SK-N-SH (cell line): ENCODE results near the gene TES. TPM values are rescaled to one million over a fixed set of nuclear protein-coding genes. Genes with fewer than 3 reads are reported as not detected.
A peak's percentile ranks its signal among the peaks of the same experiment; 100 is the strongest.

Experiments used
- CTCF ChIA-PET: fragments of 300-600, 350-600 bp; formaldehyde crosslinking; extraction: SDS; loops from one replicate; lab custom pipeline; 2021; lab: Yijun Ruan, JAX
- POLR2A ChIA-PET: fragments of 350-600 bp; sonication (Branson Sonifier 250); formaldehyde crosslinking; extraction: SDS; loops from one replicate; lab custom pipeline; 2020; ENCODE audit warnings: antibody characterized with exemption, inconsistent platforms; lab: Yijun Ruan, JAX
- DNase-seq: peaks from one replicate; pipeline ENCODE4 v3.0.0; 2012
- H2AFZ ChIP-seq: fragments of 200-600 bp; sonication (generic); 2 replicates; pipeline ENCODE4 v1.8.1; 2016; ENCODE audit warnings: antibody characterized with exemption, mild to moderate bottlenecking, low read depth
- H3F3A ChIP-seq: fragments of 200-600 bp; sonication (generic); replicated peaks from 2 replicates; pipeline ENCODE3; 2016; ENCODE audit warnings: antibody characterized with exemption, mild to moderate bottlenecking; ENCODE audit not compliant: insufficient read depth
- H3K27ac ChIP-seq, 2 experiments: fragments of 200-500 bp in 1 of 2; fragments of 200-600 bp in 1 of 2; sonication (Bioruptor generic) in 1 of 2; sonication (generic), shearing (Covaris generic) in 1 of 2; 2 replicates each; pipeline versions ENCODE4 v1.5.1 to v1.6.1; 2014 to 2016; ENCODE audit warnings: low read depth in 2 of 2, inconsistent platforms in 1 of 2, low read length in 1 of 2, mild to moderate bottlenecking in 1 of 2, mixed read lengths in 1 of 2
- H3K27me3 ChIP-seq: fragments of 200-600 bp; sonication (generic), shearing (Covaris generic); 2 replicates; pipeline ENCODE4 v1.6.1; 2016; ENCODE audit warnings: mixed run types; ENCODE audit not compliant: insufficient read depth
- H3K36me3 ChIP-seq, 2 experiments: fragments of 200-500 bp in 1 of 2; fragments of 200-600 bp in 1 of 2; sonication (Bioruptor generic) in 1 of 2; sonication (generic) in 1 of 2; replicated peaks in 1 of 2; 2 replicates each; pipeline versions ENCODE3 to v1.5.1; 2014 to 2016; ENCODE audit warnings: low read length in 1 of 2, mild to moderate bottlenecking in 1 of 2; ENCODE audit not compliant: insufficient read depth in 2 of 2, control insufficient read depth in 1 of 2
- H3K4me1 ChIP-seq, 2 experiments: fragments of 200-500 bp in 1 of 2; fragments of 200-600 bp in 1 of 2; sonication (Bioruptor generic) in 1 of 2; sonication (generic), shearing (Covaris generic) in 1 of 2; 2 replicates each; pipeline versions ENCODE4 v1.5.1 to v1.6.1; 2014 to 2016; ENCODE audit warnings: low read depth in 1 of 2, low read length in 1 of 2, mixed run types in 1 of 2; ENCODE audit not compliant: insufficient read depth in 2 of 2, control insufficient read depth in 1 of 2
- H3K4me2 ChIP-seq: fragments of 200-600 bp; sonication (generic), shearing (Covaris generic); 2 replicates; pipeline ENCODE4 v1.6.1; 2017; ENCODE audit warnings: mixed run types
- H3K4me3 ChIP-seq, 2 experiments: fragments of 200-500 bp in 1 of 2; fragments of 200-600 bp in 1 of 2; sonication (Bioruptor generic) in 1 of 2; sonication (generic), shearing (Covaris generic) in 1 of 2; 2 replicates each; pipeline versions ENCODE4 v1.5.1 to v1.8.1; 2014 to 2016; ENCODE audit warnings: low read depth in 2 of 2, inconsistent platforms in 1 of 2, low read length in 1 of 2, mild to moderate bottlenecking in 1 of 2, mixed read lengths in 1 of 2, moderate library complexity in 1 of 2
- H3K79me2 ChIP-seq: fragments of 200-600 bp; sonication (generic); 2 replicates; pipeline ENCODE4 v1.8.1; 2017; ENCODE audit warnings: mild to moderate bottlenecking; ENCODE audit not compliant: insufficient read depth
- H3K9ac ChIP-seq: fragments of 200-600 bp; sonication (generic); 2 replicates; pipeline ENCODE4 v1.6.1; 2017; ENCODE audit warnings: mixed run types
- H3K9me2 ChIP-seq: fragments of 200-600 bp; sonication (generic); 2 replicates; pipeline ENCODE4 v1.6.1; 2017; ENCODE audit warnings: mixed run types
- H3K9me3 ChIP-seq: fragments of 200-600 bp; sonication (generic); 2 replicates; pipeline ENCODE4 v1.6.1; 2017; ENCODE audit warnings: mixed run types, mild to moderate bottlenecking, moderate library complexity
- H4K20me1 ChIP-seq: fragments of 200-600 bp; sonication (generic); 2 replicates; pipeline ENCODE4 v1.6.1; 2017; ENCODE audit warnings: mild to moderate bottlenecking, mixed run types; ENCODE audit not compliant: insufficient read depth
- FOSL2 ChIP-seq: IDR thresholded peaks from 2 replicates; pipeline ENCODE4 v1.4.0; 2012; ENCODE audit warnings: low read depth, mild to moderate bottlenecking, moderate library complexity, borderline replicate concordance
- NRF1 ChIP-seq: IDR thresholded peaks from 2 replicates; pipeline ENCODE4 v1.6.1; 2012; ENCODE audit warnings: low read depth, mild to moderate bottlenecking, low read length
- RCOR1 ChIP-seq: fragments of 150-350 bp; IDR thresholded peaks from 2 replicates; pipeline ENCODE4 v1.6.1; 2017; ENCODE audit warnings: antibody characterized with exemption, low read length
- RFX5 ChIP-seq: IDR thresholded peaks from 2 replicates; pipeline ENCODE4 v1.6.1; 2012; ENCODE audit warnings: mild to moderate bottlenecking, improper control_type of control experiment, low read length
- RXRA ChIP-seq: IDR thresholded peaks from 2 replicates; pipeline ENCODE4 v1.4.0; 2012; ENCODE audit warnings: low read depth, mild to moderate bottlenecking, borderline replicate concordance
- USF1 ChIP-seq: IDR thresholded peaks from 2 replicates; pipeline ENCODE4 v1.4.0; 2012; ENCODE audit warnings: low read depth, borderline replicate concordance
- WGBS: methylation state at CpG from one replicate; pipeline ENCODE4 v1.1.6; 2017; ENCODE audit warnings: low lambda C conversion rate; 5-methylcytosine and 5-hydroxymethylcytosine counted together
- polyA plus RNA-seq, 3 experiments: library from polyadenylated mRNA; depleted of rRNA; stranded (reverse); fragments of >200 nt; gene quantifications; 2 replicates each; pipeline ENCODE4 v1.2.3, GENCODE V29; 2012
- TF ChIP-seq, protein P1 (sequence below): IDR thresholded peaks from 2 replicates; pipeline ENCODE4; 2012
- TF ChIP-seq, protein P2 (sequence below): IDR thresholded peaks from 2 replicates; pipeline ENCODE4 v1.6.1; 2012; ENCODE audit warnings: mild to moderate bottlenecking, low read depth, low read length, moderate library complexity
- TF ChIP-seq, protein P3 (sequence below): IDR thresholded peaks from 2 replicates; pipeline ENCODE4 v1.4.0; 2012; ENCODE audit warnings: low read depth
- TF ChIP-seq, protein P4 (sequence below): fragments of 150-350 bp; IDR thresholded peaks from 2 replicates; pipeline ENCODE4 v1.6.1; 2016; ENCODE audit warnings: mild to moderate bottlenecking, low read depth, low read length

TES gene
- polyA plus RNA-seq, 1 of the 3 experiments (the other 2 are of a cell fraction) = 9.5 TPM

DNA sequence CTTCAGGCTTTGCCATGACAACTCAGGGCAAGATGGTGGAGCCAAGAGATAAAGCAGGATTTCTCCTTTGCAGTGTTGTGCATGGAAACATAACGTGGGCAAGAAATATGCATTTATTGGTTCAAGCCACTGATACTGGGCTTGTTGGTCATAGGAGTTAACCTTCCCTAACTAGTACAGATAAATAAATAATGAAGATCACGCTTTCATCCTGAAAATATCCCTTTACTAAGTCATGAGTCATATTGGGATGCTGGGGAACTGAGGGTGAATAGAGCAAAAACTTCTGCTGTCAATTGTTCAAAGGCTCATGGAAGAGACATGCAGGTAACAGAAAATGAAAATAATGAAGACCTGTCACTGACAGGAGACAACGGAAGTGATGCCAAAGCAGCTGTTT is 55.5 kb downstream of the TES start:
- 57% methylated on average over 3 of the region's 3 CpGs for WGBS
- TF ChIP-seq, protein P1, sequence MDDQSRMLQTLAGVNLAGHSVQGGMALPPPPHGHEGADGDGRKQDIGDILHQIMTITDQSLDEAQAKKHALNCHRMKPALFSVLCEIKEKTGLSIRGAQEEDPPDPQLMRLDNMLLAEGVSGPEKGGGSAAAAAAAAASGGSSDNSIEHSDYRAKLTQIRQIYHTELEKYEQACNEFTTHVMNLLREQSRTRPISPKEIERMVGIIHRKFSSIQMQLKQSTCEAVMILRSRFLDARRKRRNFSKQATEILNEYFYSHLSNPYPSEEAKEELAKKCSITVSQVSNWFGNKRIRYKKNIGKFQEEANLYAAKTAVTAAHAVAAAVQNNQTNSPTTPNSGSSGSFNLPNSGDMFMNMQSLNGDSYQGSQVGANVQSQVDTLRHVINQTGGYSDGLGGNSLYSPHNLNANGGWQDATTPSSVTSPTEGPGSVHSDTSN = 0 out of 2 replicates have a peak, but pooled peaks have one; percentile 1
- peak; percentile 32; the same call in 1 of the 2 replicates for TF ChIP-seq FOSL2
- TF ChIP-seq RXRA = no peak
- Histone ChIP-seq H3K9me3 (no peaks in the 10 kb centered on the region), H3F3A (peaks cover 8% of the 10 kb centered on the region), H3K4me3 (no peak overlapping the region), H3K9ac (no peak overlapping the region), H3K79me2 (no peaks in the 10 kb centered on the region), H3K27me3 (no peaks in the 10 kb centered on the region), H3K4me1 (peaks cover 0 to 14% of the 10 kb centered on the region in 2 experiments; a peak in 2 of 4 replicates), H2AFZ (no peak overlapping the region), H3K27ac (no peak overlapping the region), H4K20me1 (no peaks in the 10 kb centered on the region), H3K36me3 (no peaks in the 10 kb centered on the region), H3K9me2 (no peaks in the 10 kb centered on the region), H3K4me2 (no peak overlapping the region)
- no peak for DNase-seq
- ChIA-PET CTCF (interaction anchor here (1.0 kb wide), 1 partner anchor 153 kb away, joined by 3 read pairs; no protein-coding TSS in a partner anchor), POLR2A (no interaction called here)

- Histone ChIP-seq H3K9me3 (no peaks in the 10 kb centered on the region), H3K9ac (no peak overlapping the region), H3K4me1 (peaks cover 0 to 38% of the 10 kb centered on the region in 2 experiments; a peak in 2 of 4 replicates), H3K9me2 (no peaks in the 10 kb centered on the region), H2AFZ (no peak overlapping the region), H3K36me3 (no peaks in the 10 kb centered on the region), H3K4me2 (no peak overlapping the region), H3K27me3 (no peaks in the 10 kb centered on the region), H3K27ac (no peak overlapping the region), H3F3A (peaks cover 27% of the 10 kb centered on the region), H4K20me1 (no peaks in the 10 kb centered on the region), H3K4me3 (no peak overlapping the region), H3K79me2 (no peaks in the 10 kb centered on the region)
- no peak for DNase-seq
- WGBS = 79% methylated on average over 4 of the region's 4 CpGs
- CTCF ChIA-PET = interaction anchor here (3.5 kb wide), 1 partner anchor 12 kb away, joined by 24 read pairs; no protein-coding TSS in a partner anchor
- TF ChIP-seq, protein P2, sequence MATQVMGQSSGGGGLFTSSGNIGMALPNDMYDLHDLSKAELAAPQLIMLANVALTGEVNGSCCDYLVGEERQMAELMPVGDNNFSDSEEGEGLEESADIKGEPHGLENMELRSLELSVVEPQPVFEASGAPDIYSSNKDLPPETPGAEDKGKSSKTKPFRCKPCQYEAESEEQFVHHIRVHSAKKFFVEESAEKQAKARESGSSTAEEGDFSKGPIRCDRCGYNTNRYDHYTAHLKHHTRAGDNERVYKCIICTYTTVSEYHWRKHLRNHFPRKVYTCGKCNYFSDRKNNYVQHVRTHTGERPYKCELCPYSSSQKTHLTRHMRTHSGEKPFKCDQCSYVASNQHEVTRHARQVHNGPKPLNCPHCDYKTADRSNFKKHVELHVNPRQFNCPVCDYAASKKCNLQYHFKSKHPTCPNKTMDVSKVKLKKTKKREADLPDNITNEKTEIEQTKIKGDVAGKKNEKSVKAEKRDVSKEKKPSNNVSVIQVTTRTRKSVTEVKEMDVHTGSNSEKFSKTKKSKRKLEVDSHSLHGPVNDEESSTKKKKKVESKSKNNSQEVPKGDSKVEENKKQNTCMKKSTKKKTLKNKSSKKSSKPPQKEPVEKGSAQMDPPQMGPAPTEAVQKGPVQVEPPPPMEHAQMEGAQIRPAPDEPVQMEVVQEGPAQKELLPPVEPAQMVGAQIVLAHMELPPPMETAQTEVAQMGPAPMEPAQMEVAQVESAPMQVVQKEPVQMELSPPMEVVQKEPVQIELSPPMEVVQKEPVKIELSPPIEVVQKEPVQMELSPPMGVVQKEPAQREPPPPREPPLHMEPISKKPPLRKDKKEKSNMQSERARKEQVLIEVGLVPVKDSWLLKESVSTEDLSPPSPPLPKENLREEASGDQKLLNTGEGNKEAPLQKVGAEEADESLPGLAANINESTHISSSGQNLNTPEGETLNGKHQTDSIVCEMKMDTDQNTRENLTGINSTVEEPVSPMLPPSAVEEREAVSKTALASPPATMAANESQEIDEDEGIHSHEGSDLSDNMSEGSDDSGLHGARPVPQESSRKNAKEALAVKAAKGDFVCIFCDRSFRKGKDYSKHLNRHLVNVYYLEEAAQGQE = no peak
- TF ChIP-seq, protein P3, sequence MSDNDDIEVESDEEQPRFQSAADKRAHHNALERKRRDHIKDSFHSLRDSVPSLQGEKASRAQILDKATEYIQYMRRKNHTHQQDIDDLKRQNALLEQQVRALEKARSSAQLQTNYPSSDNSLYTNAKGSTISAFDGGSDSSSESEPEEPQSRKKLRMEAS = no peak
- no peak for TF ChIP-seq FOSL2
- TF ChIP-seq RFX5 = no peak
- no peak for TF ChIP-seq NRF1
- no peak for TF ChIP-seq RCOR1
- no peak for TF ChIP-seq USF1
- TF ChIP-seq, protein P4, sequence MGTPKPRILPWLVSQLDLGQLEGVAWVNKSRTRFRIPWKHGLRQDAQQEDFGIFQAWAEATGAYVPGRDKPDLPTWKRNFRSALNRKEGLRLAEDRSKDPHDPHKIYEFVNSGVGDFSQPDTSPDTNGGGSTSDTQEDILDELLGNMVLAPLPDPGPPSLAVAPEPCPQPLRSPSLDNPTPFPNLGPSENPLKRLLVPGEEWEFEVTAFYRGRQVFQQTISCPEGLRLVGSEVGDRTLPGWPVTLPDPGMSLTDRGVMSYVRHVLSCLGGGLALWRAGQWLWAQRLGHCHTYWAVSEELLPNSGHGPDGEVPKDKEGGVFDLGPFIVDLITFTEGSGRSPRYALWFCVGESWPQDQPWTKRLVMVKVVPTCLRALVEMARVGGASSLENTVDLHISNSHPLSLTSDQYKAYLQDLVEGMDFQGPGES = no peak
- no peak for TF ChIP-seq RXRA
- POLR2A ChIA-PET = no interaction called here
These were observed 59.1 kb downstream of the TES start for GRCh38 chr7:116269466-116269865.
